HepG2 (cell line): ENCODE measurements around the gene NFIC. TPM values are rescaled to one million over a fixed set of nuclear protein-coding genes. Genes with fewer than 3 reads are reported as not detected.
A peak's percentile ranks its signal among the peaks of the same experiment; 100 is the strongest.

Experiments
- CBFB ChIP-seq: sonication (generic); formaldehyde crosslinking; IDR thresholded peaks from 2 replicates; pipeline ENCODE4 v1.4.0; 2020; ENCODE audit warnings: missing genetic modification reagents
- ERF ChIP-seq: IDR thresholded peaks from 2 replicates; pipeline ENCODE4 v1.6.1; 2018; ENCODE audit warnings: missing biosample characterization, missing genetic modification reagents
- HNF4G ChIP-seq, 2 experiments: sonication (generic) in 1 of 2; formaldehyde crosslinking in 1 of 2; IDR thresholded peaks; 2 replicates each; pipeline versions ENCODE4 v1.4.0 to v1.6.1; 2011 to 2020; ENCODE audit warnings: borderline replicate concordance in 2 of 2, low read depth in 2 of 2, mild to moderate bottlenecking in 2 of 2, low read length in 1 of 2, missing genetic modification reagents in 1 of 2, moderate library complexity in 1 of 2
- JUN ChIP-seq: sonication (generic); formaldehyde crosslinking; IDR thresholded peaks from 2 replicates; pipeline ENCODE4 v1.4.0; 2020; ENCODE audit warnings: mild to moderate bottlenecking, missing genetic modification reagents
- KDM1A ChIP-seq: IDR thresholded peaks from 2 replicates; pipeline ENCODE4 v1.6.1; 2016; ENCODE audit warnings: missing compliant biosample characterization
- NFIB ChIP-seq: sonication (generic); formaldehyde crosslinking; IDR thresholded peaks from 2 replicates; pipeline ENCODE4 v1.9.0; 2021; ENCODE audit warnings: missing genetic modification reagents, mild to moderate bottlenecking, borderline replicate concordance
- SP2 ChIP-seq: sonication (generic); formaldehyde crosslinking; IDR thresholded peaks from 2 replicates; pipeline ENCODE4 v1.5.1; 2020; ENCODE audit warnings: mild to moderate bottlenecking, missing genetic modification reagents
- THYN1 ChIP-seq: sonication (generic); formaldehyde crosslinking; IDR thresholded peaks from 2 replicates; pipeline ENCODE4 v1.8.1; 2023; ENCODE audit warnings: low read depth, mild to moderate bottlenecking, moderate library complexity, missing genetic modification reagents, borderline replicate concordance
- USF2 ChIP-seq, 2 experiments: sonication (generic) in 1 of 2; formaldehyde crosslinking in 1 of 2; IDR thresholded peaks; 2 replicates each; pipeline versions ENCODE4 v1.5.1 to v1.6.1; 2011 to 2020; ENCODE audit warnings: borderline replicate concordance in 1 of 2, low read depth in 1 of 2, low read length in 1 of 2, mild to moderate bottlenecking in 1 of 2, missing genetic modification reagents in 1 of 2, moderate library complexity in 1 of 2
- ZBTB26 ChIP-seq: IDR thresholded peaks from 2 replicates; pipeline ENCODE4 v1.6.1; 2016; ENCODE audit warnings: missing compliant biosample characterization, missing genetic modification reagents, borderline replicate concordance
- ZNF275 ChIP-seq: sonication (generic); formaldehyde crosslinking; IDR thresholded peaks from 2 replicates; pipeline ENCODE4 v1.8.0; 2022; ENCODE audit warnings: missing genetic modification reagents, mild to moderate bottlenecking, inconsistent platforms, borderline replicate concordance
- ZNF549 ChIP-seq: sonication (generic); formaldehyde crosslinking; IDR thresholded peaks from 2 replicates; pipeline ENCODE4 v1.5.0; 2020; ENCODE audit warnings: missing genetic modification reagents
- ZNF552 ChIP-seq: sonication (generic); formaldehyde crosslinking; IDR thresholded peaks from 2 replicates; pipeline ENCODE4 v1.9.0; 2022; ENCODE audit warnings: missing genetic modification reagents, mild to moderate bottlenecking, borderline replicate concordance
- ZNF713 ChIP-seq: sonication (generic); formaldehyde crosslinking; IDR thresholded peaks from 2 replicates; pipeline ENCODE4 v1.4.0; 2020; ENCODE audit warnings: mild to moderate bottlenecking, missing genetic modification reagents
- polyA plus RNA-seq, 8 experiments: library from polyadenylated mRNA; depleted of rRNA in 3 of 8; stranded (reverse) in 7 of 8; unstranded in 1 of 8; fragments of >200 nt; fragmentation: Illumina TruSeq in 4 of 8; extraction: Trizol in 4 of 8; gene quantifications; 2 replicates each; pipeline versions ENCODE4 v1.2.1 to v1.2.3, GENCODE V29; 2011 to 2016; ENCODE audit warnings: low read depth in 4 of 8, missing spikeins in 1 of 8, mixed read lengths in 1 of 8; ENCODE audit not compliant: insufficient read depth in 1 of 8
- total RNA-seq, 5 experiments: library from RNA; depleted of rRNA; stranded (reverse); fragments of >200 nt; fragmentation: Illumina TruSeq; extraction: Trizol; gene quantifications; 2 replicates each; pipeline ENCODE4 v1.2.3, GENCODE V29; 2016; ENCODE audit warnings: low read depth in 1 of 5
- TF ChIP-seq, protein P1 (sequence below): IDR thresholded peaks from 2 replicates; pipeline ENCODE4 v1.6.1; 2012; ENCODE audit warnings: low read depth, low read length, improper control_type of control experiment
- TF ChIP-seq, protein P2 (sequence below): sonication (generic); formaldehyde crosslinking; IDR thresholded peaks from 2 replicates; pipeline ENCODE4 v1.4.0; 2020; ENCODE audit warnings: mild to moderate bottlenecking, missing genetic modification reagents
- TF ChIP-seq, protein P3 (sequence below): sonication (generic); formaldehyde crosslinking; IDR thresholded peaks from 2 replicates; pipeline ENCODE4 v1.4.0; 2020; ENCODE audit warnings: mild to moderate bottlenecking, low read depth, missing genetic modification reagents

NFIC gene
- total and polyA plus RNA-seq, 2 of the 13 experiments (the other 11 are each of a cell fraction or from before 2014, with no cell fraction given), result 1.3 to 2.5 TPM

- TF ChIP-seq ZNF552 (no peak), SP2 (CRISPR knock-in tag) (no peak), CBFB (CRISPR knock-in tag) (no peak), THYN1 (CRISPR knock-in tag) (no peak), JUN (peak; percentile 82), KDM1A (CRISPR knock-in tag) (no peak), HNF4G (IDR thresholded peaks at IDR 0.05; ENCODE audit: borderline replicate concordance, low read depth, low read length) (no peak), HNF4G (CRISPR knock-in tag; IDR thresholded peaks at IDR 0.05; ENCODE audit: borderline replicate concordance, low read depth) (no peak), ZBTB26 (CRISPR knock-in tag) (no peak), USF2 (IDR thresholded peaks at IDR 0.05; ENCODE audit: low read depth, low read length) (no peak), USF2 (CRISPR knock-in tag; IDR thresholded peaks at IDR 0.05; ENCODE audit: borderline replicate concordance) (no peak), ZNF713 (CRISPR knock-in tag) (no peak), ERF (CRISPR knock-in tag) (no peak), ZNF549 (CRISPR knock-in tag) (no peak), ZNF275 (CRISPR knock-in tag) (0 out of 2 replicates have a peak, but pooled peaks have one; percentile 48), NFIB (CRISPR knock-in tag) (no peak)
- TF ChIP-seq, protein P1, sequence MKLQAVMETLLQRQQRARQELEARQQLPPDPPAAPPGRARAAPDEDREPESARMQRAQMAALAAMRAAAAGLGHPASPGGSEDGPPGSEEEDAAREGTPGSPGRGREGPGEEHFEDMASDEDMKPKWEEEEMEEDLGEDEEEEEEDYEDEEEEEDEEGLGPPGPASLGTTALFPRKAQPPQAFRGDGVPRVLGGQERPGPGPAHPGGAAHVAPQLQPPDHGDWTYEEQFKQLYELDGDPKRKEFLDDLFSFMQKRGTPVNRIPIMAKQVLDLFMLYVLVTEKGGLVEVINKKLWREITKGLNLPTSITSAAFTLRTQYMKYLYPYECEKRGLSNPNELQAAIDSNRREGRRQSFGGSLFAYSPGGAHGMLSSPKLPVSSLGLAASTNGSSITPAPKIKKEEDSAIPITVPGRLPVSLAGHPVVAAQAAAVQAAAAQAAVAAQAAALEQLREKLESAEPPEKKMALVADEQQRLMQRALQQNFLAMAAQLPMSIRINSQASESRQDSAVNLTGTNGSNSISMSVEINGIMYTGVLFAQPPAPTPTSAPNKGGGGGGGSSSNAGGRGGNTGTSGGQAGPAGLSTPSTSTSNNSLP, result no peak
- TF ChIP-seq, protein P2, sequence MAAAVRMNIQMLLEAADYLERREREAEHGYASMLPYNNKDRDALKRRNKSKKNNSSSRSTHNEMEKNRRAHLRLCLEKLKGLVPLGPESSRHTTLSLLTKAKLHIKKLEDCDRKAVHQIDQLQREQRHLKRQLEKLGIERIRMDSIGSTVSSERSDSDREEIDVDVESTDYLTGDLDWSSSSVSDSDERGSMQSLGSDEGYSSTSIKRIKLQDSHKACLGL (CRISPR knock-in tag), result no peak
- TF ChIP-seq, protein P3, sequence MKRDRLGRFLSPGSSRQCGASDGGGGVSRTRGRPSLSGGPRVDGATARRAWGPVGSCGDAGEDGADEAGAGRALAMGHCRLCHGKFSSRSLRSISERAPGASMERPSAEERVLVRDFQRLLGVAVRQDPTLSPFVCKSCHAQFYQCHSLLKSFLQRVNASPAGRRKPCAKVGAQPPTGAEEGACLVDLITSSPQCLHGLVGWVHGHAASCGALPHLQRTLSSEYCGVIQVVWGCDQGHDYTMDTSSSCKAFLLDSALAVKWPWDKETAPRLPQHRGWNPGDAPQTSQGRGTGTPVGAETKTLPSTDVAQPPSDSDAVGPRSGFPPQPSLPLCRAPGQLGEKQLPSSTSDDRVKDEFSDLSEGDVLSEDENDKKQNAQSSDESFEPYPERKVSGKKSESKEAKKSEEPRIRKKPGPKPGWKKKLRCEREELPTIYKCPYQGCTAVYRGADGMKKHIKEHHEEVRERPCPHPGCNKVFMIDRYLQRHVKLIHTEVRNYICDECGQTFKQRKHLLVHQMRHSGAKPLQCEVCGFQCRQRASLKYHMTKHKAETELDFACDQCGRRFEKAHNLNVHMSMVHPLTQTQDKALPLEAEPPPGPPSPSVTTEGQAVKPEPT, result no peak
Measured at GRCh38 chr19:3507371-3508120, 141.2 kb downstream of the NFIC start (continued).
